GM18499 (cell line): Measurements from ENCODE around the gene ZXDC.

Experiments
- ATAC-seq: cut with Tn5 transposase; IDR thresholded peaks from one replicate; pipeline ENCODE4 v1.9.1; 2021; ENCODE audit warnings: moderate number of reproducible peaks; ENCODE audit not compliant: insufficient read depth, unreplicated experiment

Gene ZXDC

GRCh38 chr3:126476166-126477060 lies 722 bp upstream of the ZXDC start:
- no peak for ATAC-seq

GRCh38 chr3:126474498-126475412 lies 936 bp downstream of the ZXDC start:
- peak; percentile 21 for ATAC-seq

GRCh38 chr3:126473292-126474168 lies 2.2 kb downstream of the ZXDC start:
- no peak for ATAC-seq

- ATAC-seq: no peak
Measured at GRCh38 chr3:126472277-126473006, 3.2 kb downstream of the ZXDC start.

- no peak for ATAC-seq
Measured at GRCh38 chr3:126469479-126469878, 6.2 kb downstream of the ZXDC start.

- ATAC-seq: no peak
Measured at GRCh38 chr3:126468028-126468891, 7.4 kb downstream of the ZXDC start.

- ATAC-seq: no peak
Measured at GRCh38 chr3:126467611-126467955, 8.1 kb downstream of the ZXDC start.

GRCh38 chr3:126466886-126467610 lies 8.6 kb downstream of the ZXDC start:
- ATAC-seq: no peak

GRCh38 chr3:126465928-126466544 lies 9.7 kb downstream of the ZXDC start:
- ATAC-seq: no peak

- ATAC-seq: no peak
Measured at GRCh38 chr3:126464997-126465396, 10.7 kb downstream of the ZXDC start.

GRCh38 chr3:126464494-126464893 lies 11.2 kb downstream of the ZXDC start:
- no peak for ATAC-seq

- no peak for ATAC-seq
Measured at GRCh38 chr3:126464093-126464492, 11.6 kb downstream of the ZXDC start.

- ATAC-seq: no peak
Measured at GRCh38 chr3:126463521-126463920, 12.2 kb downstream of the ZXDC start.

GRCh38 chr3:126461450-126462070 lies 14.1 kb downstream of the ZXDC start:
- ATAC-seq: no peak

- no peak for ATAC-seq
Measured at GRCh38 chr3:126460381-126460780, 15.3 kb downstream of the ZXDC start.

GRCh38 chr3:126459763-126460127 lies 15.9 kb downstream of the ZXDC start:
- ATAC-seq: no peak

GRCh38 chr3:126459111-126459762 lies 16.5 kb downstream of the ZXDC start:
- no peak for ATAC-seq
